ENCODE data around the gene ITGBL1.

ITGBL1 gene

DNA sequence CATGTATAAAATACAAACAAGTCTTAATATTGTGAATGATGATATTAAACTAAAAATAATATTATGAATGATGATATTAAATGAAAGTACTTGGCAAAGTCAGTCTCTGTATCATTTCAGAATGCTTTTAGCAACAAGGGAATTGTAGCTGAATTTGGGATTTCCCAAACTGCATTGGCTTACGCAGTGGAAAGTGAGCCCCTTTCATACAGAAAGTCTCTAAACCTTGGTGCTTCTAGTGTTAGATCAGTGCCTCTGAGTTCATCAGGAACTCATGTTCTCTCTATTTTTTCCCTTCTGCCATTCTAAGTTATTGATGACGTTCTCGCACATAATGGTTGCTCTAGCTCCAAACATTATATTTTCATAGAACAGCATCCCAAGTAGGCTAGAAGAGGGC, 300.0 kb downstream of the ITGBL1 start:
- no peak for DNase-seq (ENCODE audit: low spot score)

DNA sequence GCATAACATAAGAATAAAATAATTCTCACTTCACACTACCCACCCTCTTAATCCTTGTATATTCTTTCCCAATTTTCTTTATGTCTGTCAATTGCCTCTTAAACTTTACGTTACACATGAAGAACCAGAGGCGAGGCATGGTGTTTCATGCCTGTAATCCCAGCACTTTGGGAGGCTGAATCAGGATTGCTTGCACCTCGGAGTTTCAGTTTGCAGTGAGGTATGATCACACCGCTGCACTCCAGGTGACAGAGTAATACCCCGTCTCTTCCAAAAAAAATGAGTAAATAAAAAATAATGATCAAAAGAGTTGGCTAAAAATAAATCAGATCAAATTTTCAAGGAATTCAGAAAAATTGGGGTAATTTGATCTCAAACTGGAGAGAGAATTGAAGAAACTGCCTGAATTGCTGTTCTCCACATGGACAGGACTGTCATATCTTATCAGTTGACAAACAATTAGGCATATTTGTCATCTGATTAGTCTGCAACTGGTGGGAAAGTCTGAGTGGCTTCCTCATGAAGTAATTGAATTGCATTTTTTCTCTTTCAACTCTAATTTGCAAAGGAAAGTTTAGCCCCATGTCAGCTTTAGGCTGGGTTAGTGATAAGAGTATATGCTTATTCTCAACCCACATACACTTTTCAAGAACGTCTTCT, 302.9 kb downstream of the ITGBL1 start:
- DNase-seq (ENCODE audit: low spot score) = no peak

DNA sequence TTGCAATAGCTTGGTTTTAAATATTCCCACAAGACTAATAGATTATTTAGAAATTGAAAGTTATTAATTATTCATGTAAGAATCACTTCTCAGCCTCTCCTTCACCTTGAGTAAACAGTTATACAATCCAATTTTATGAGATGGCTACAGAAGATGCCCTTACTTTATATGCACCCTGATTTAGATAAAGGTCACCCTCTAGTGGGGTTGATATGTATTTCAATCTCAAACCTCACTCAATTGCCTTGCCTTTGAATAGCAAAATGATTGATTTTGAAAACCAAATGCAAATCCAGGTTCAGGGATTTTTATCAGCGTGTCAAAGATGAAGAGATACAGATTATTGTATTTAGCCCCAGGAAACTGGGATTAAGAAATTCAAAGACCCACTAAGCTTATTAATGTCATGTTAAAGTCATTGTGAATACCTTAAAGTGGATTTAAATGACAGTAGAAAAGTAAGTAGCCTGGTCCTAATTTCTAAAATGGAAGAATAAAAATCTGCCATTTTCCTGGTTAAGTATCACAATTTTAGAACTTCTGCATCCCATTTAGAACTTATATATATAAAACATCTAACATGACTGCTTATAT, 305.1 kb downstream of the ITGBL1 start:
- peak; percentile 29 for DNase-seq (ENCODE audit: low spot score)

DNA sequence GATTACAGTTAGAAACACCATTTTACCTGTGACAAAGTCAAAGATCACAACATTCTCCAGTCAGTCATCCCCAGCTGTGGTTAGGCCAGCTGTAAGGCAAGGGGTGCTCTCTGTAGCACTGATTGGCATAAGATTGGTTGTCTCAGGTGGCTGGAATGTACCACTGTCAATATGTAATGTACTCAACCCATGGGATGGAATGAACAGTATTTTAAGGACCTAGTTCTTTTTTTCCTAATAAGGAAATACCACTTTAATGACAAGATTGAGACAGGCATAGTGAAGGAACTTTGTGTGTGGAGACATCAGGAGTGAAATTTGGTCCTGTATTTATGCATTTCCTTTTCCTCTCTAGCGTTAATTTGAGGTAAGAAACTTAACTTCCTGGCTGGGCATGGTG, 310.7 kb downstream of the ITGBL1 start:
- no peak for DNase-seq (ENCODE audit: low spot score)

All from iPS-NIHi11 (cell line).